GM23338 (cell line): Measurements from ENCODE around the gene CDK5R2. TPM values are rescaled to one million over a fixed set of nuclear protein-coding genes. Genes with fewer than 3 reads are reported as not detected.
A peak's percentile ranks its signal among the peaks of the same experiment; 100 is the strongest.

Experiments
- ATAC-seq: fragments of 200-7000 bp; cut with Tn5 transposase; 3 replicates; pipeline ENCODE4 v1.9.1; 2020
- DNase-seq: peaks from one replicate; pipeline ENCODE4 v3.0.0-alpha.2; 2015; ENCODE audit warnings: low spot score
- H2AFZ ChIP-seq: fragments of 200-600 bp; sonication (generic); 2 replicates; pipeline ENCODE4 v1.8.0; 2016; ENCODE audit warnings: antibody characterized with exemption, mild to moderate bottlenecking, moderate library complexity
- H3F3A ChIP-seq: fragments of 200-600 bp; sonication (generic); replicated peaks from 2 replicates; pipeline ENCODE4 v1.8.0; 2017; ENCODE audit warnings: antibody characterized with exemption, mixed run types, low read depth
- H3K27ac ChIP-seq: fragments of 200-600 bp; sonication (generic); 2 replicates; pipeline ENCODE4 v1.6.1; 2016; ENCODE audit warnings: low read depth
- H3K27me3 ChIP-seq: fragments of 200-600 bp; sonication (generic); 2 replicates; pipeline ENCODE4 v1.8.0; 2016; ENCODE audit warnings: mild to moderate bottlenecking, mixed run types, moderate library complexity; ENCODE audit not compliant: insufficient read depth
- H3K36me3 ChIP-seq: fragments of 200-600 bp; sonication (generic); 2 replicates; pipeline ENCODE4 v1.8.0; 2016; ENCODE audit warnings: mild to moderate bottlenecking; ENCODE audit not compliant: insufficient read depth
- H3K4me1 ChIP-seq: fragments of 200-600 bp; sonication (generic); 2 replicates; pipeline ENCODE4 v1.8.0; 2016; ENCODE audit warnings: mild to moderate bottlenecking, moderate library complexity; ENCODE audit not compliant: insufficient read depth
- H3K4me2 ChIP-seq: fragments of 200-600 bp; sonication (generic); 2 replicates; pipeline ENCODE4 v1.7.1; 2017; ENCODE audit warnings: mixed run types
- H3K4me3 ChIP-seq: fragments of 200-600 bp; sonication (generic); 2 replicates; pipeline ENCODE4 v1.6.1; 2016; ENCODE audit warnings: mixed run types
- H3K79me2 ChIP-seq: fragments of 200-600 bp; sonication (generic); replicated peaks from 2 replicates; pipeline ENCODE4 v1.8.0; 2017; ENCODE audit warnings: mild to moderate bottlenecking; ENCODE audit not compliant: insufficient read depth
- H3K9me2 ChIP-seq: fragments of 200-600 bp; sonication (generic); 2 replicates; pipeline ENCODE4 v1.8.0; 2017; ENCODE audit not compliant: insufficient read depth
- H4K20me1 ChIP-seq: fragments of 200-600 bp; sonication (generic); replicated peaks from 2 replicates; pipeline ENCODE4 v1.8.0; 2017; ENCODE audit warnings: mild to moderate bottlenecking; ENCODE audit not compliant: insufficient read depth
- H3K27ac Mint-ChIP-seq: 2 replicates; pipeline ENCODE4 v1.8.0; 2020; ENCODE audit warnings: inconsistent platforms, mild to moderate bottlenecking, moderate library complexity, mixed read lengths
- H3K27me3 Mint-ChIP-seq: 3 replicates; pipeline ENCODE4 v1.8.0; 2022; ENCODE audit warnings: low read depth, mild to moderate bottlenecking, moderate library complexity, mixed read lengths, inconsistent platforms; ENCODE audit not compliant: insufficient read depth, poor library complexity
- H3K36me3 Mint-ChIP-seq: 3 replicates; pipeline ENCODE4 v1.8.0; 2021; ENCODE audit warnings: low read depth, mild to moderate bottlenecking, inconsistent platforms, moderate library complexity, mixed read lengths
- H3K4me1 Mint-ChIP-seq: 3 replicates; pipeline ENCODE4 v1.8.0; 2020; ENCODE audit warnings: mild to moderate bottlenecking, inconsistent platforms, mixed read lengths
- H3K4me3 Mint-ChIP-seq: 3 replicates; pipeline ENCODE4 v1.8.0; 2021; ENCODE audit warnings: moderate library complexity, mild to moderate bottlenecking, inconsistent platforms, mixed read lengths
- H3K9me3 Mint-ChIP-seq: 3 replicates; pipeline ENCODE4 v1.8.0; 2020; ENCODE audit warnings: moderate library complexity, mild to moderate bottlenecking, inconsistent platforms, mixed read lengths
- EZH2phosphoT487 ChIP-seq: fragments of 200-600 bp; sonication (generic); IDR thresholded peaks from one replicate; pipeline ENCODE4 v1.8.1; 2018; ENCODE audit warnings: antibody characterized with exemption; ENCODE audit not compliant: unreplicated experiment
- JUNB ChIP-seq: IDR thresholded peaks from one replicate; pipeline ENCODE4 v1.6.1; 2016; ENCODE audit warnings: antibody characterized with exemption; ENCODE audit not compliant: unreplicated experiment
- NANOG ChIP-seq: IDR thresholded peaks from 2 replicates; pipeline ENCODE4 v1.6.1; 2016; ENCODE audit warnings: antibody characterized with exemption, borderline replicate concordance
- POLR2AphosphoS5 ChIP-seq: IDR thresholded peaks from 2 replicates; pipeline ENCODE4 v1.6.1; 2016; ENCODE audit warnings: antibody characterized with exemption, low read depth
- REST ChIP-seq: IDR thresholded peaks from one replicate; pipeline ENCODE4 v1.6.1; 2018; ENCODE audit warnings: antibody characterized with exemption; ENCODE audit not compliant: unreplicated experiment
- STAT1 ChIP-seq: IDR thresholded peaks from one replicate; pipeline ENCODE4 v1.6.1; 2016; ENCODE audit warnings: antibody characterized with exemption; ENCODE audit not compliant: unreplicated experiment
- ZNF114 ChIP-seq: fragments of 250-450 bp; sonication (Bioruptor Pico); IDR thresholded peaks from 2 replicates; pipeline ENCODE4 v1.5.0; 2020; ENCODE audit warnings: mild to moderate bottlenecking, moderate library complexity
- ZNF331 ChIP-seq: fragments of 250-450 bp; sonication (Bioruptor Pico); IDR thresholded peaks from 2 replicates; pipeline ENCODE4 v1.5.0; 2020; ENCODE audit warnings: low read depth, mild to moderate bottlenecking, moderate library complexity
- polyA plus RNA-seq: library from polyadenylated mRNA; unstranded; fragments of >200 nt; fragmentation: Nextera tagmentation; extraction: Ambion mirVana; gene quantifications from 2 replicates; pipeline ENCODE4 v1.2.1, GENCODE V29; 2016
- total RNA-seq: library from RNA; depleted of rRNA; stranded (reverse); fragments of >200 nt; shearing (Covaris generic); gene quantifications from 2 replicates; pipeline ENCODE4 v1.2.3, GENCODE V29; 2014
- TF ChIP-seq, protein P1 (sequence below): IDR thresholded peaks from 2 replicates; pipeline ENCODE4 v1.6.1; 2016; ENCODE audit warnings: antibody characterized with exemption

Gene CDK5R2
- total and polyA plus RNA-seq, 2 experiments from 2014 or later, result 0.56 TPM; not detected in 1

DNA sequence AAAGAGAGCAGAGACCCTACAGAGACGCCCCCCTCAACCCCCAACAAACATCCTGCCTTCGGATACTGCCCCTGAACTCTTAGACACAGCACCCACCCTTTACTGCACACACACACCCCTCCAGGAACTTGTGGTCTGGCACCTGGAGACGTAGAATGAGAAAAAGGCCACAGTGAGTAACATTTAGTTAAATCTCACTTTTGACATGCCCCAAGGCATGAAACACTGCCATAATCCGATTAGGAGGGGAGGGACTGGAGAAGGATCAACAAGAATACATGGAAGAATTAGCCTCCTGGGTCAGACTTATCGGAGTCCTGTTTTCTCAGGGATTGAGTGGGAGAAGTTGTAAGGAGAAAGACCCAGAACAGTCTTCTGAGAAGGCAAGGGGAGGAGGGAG, 4.1 kb downstream of the CDK5R2 start (continued):
- TF ChIP-seq REST (no peak), EZH2phosphoT487 (no peak), ZNF114 (CRISPR knock-in tag) (no peak), ZNF331 (CRISPR knock-in tag) (no peak), NANOG (no peak), STAT1 (no peak)
- TF ChIP-seq, protein P1, sequence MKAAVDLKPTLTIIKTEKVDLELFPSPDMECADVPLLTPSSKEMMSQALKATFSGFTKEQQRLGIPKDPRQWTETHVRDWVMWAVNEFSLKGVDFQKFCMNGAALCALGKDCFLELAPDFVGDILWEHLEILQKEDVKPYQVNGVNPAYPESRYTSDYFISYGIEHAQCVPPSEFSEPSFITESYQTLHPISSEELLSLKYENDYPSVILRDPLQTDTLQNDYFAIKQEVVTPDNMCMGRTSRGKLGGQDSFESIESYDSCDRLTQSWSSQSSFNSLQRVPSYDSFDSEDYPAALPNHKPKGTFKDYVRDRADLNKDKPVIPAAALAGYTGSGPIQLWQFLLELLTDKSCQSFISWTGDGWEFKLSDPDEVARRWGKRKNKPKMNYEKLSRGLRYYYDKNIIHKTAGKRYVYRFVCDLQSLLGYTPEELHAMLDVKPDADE, result no peak

GRCh38 chr2:218964041-218964771, 4.7 kb downstream of the CDK5R2 start:
- Histone ChIP-seq H3K79me2 (no peaks in the 10 kb centered on the region), H3K27me3 (peaks cover 69% of the 10 kb centered on the region), H3K4me1 (peaks cover 26% of the 10 kb centered on the region), H4K20me1 (no peaks in the 10 kb centered on the region; the same call in 1 of the 2 replicates), H2AFZ (peak overlapping the region; percentile 16; the same call in 1 of the 2 replicates), H3K9me2 (no peaks in the 10 kb centered on the region), H3K27ac (no peak overlapping the region), H3F3A (peaks cover 8% of the 10 kb centered on the region), H3K36me3 (no peaks in the 10 kb centered on the region), H3K4me2 (peak overlapping the region; percentile 75), H3K4me3 (peak overlapping the region; percentile 71; the same call in 1 of the 2 replicates)
- H3K36me3 Mint-ChIP-seq, result no peaks in the 10 kb centered on the region; the same call in 2 of the 3 replicates
- peaks cover 30% of the 10 kb centered on the region for H3K4me1 Mint-ChIP-seq
- ATAC-seq (no peak), DNase-seq (peak; percentile 46)
- peak overlapping the region; percentile 60; the same call in 1 of the 2 replicates for H3K27ac Mint-ChIP-seq
- peak overlapping the region; percentile 82; the same call in 2 of the 3 replicates for H3K4me3 Mint-ChIP-seq
- peaks cover 43% of the 10 kb centered on the region for H3K27me3 Mint-ChIP-seq
- no peaks in the 10 kb centered on the region for H3K9me3 Mint-ChIP-seq
- TF ChIP-seq POLR2AphosphoS5, result no peak
- no peak for TF ChIP-seq ZNF114 (CRISPR knock-in tag)
- TF ChIP-seq REST, result no peak
- TF ChIP-seq JUNB, result no peak
- TF ChIP-seq EZH2phosphoT487, result no peak
